ENCODE data around the gene NKIRAS1.

Gene NKIRAS1

GRCh38 chr3:23959135-23959900 is 42.5 kb upstream of the NKIRAS1 start:
- no peak for TF ChIP-seq CTCF (IDR thresholded peaks at IDR 0.05; ENCODE audit: borderline replicate concordance, insufficient read depth, low read depth, low read length)
- H3K4me3 ChIP-seq (ENCODE audit: low read depth, low read length): no peak overlapping the region

GRCh38 chr3:23956701-23957100 is 39.9 kb upstream of the NKIRAS1 start:
- H3K4me3 ChIP-seq (ENCODE audit: low read depth, low read length): no peak overlapping the region
- no peak for TF ChIP-seq CTCF (IDR thresholded peaks at IDR 0.05; ENCODE audit: borderline replicate concordance, insufficient read depth, low read depth, low read length)

- no peak for TF ChIP-seq CTCF (IDR thresholded peaks at IDR 0.05; ENCODE audit: borderline replicate concordance, insufficient read depth, low read depth, low read length)
- H3K4me3 ChIP-seq (ENCODE audit: low read depth, low read length): no peak overlapping the region
Observed at GRCh38 chr3:23954144-23954543, 37.4 kb upstream of the NKIRAS1 start.

GRCh38 chr3:23953523-23953922 is 36.7 kb upstream of the NKIRAS1 start:
- H3K4me3 ChIP-seq (ENCODE audit: low read depth, low read length): no peak overlapping the region
- TF ChIP-seq CTCF (IDR thresholded peaks at IDR 0.05; ENCODE audit: borderline replicate concordance, insufficient read depth, low read depth, low read length): no peak

GRCh38 chr3:23952646-23953045 is 35.9 kb upstream of the NKIRAS1 start:
- no peak overlapping the region for H3K4me3 ChIP-seq (ENCODE audit: low read depth, low read length)
- no peak for TF ChIP-seq CTCF (IDR thresholded peaks at IDR 0.05; ENCODE audit: borderline replicate concordance, insufficient read depth, low read depth, low read length)

GRCh38 chr3:23950293-23950692 is 33.5 kb upstream of the NKIRAS1 start:
- H3K4me3 ChIP-seq (ENCODE audit: low read depth, low read length): no peak overlapping the region
- no peak for TF ChIP-seq CTCF (IDR thresholded peaks at IDR 0.05; ENCODE audit: borderline replicate concordance, insufficient read depth, low read depth, low read length)

- no peak overlapping the region for H3K4me3 ChIP-seq (ENCODE audit: low read depth, low read length)
- TF ChIP-seq CTCF (IDR thresholded peaks at IDR 0.05; ENCODE audit: borderline replicate concordance, insufficient read depth, low read depth, low read length): no peak
Observed at GRCh38 chr3:23949784-23950183, 33.0 kb upstream of the NKIRAS1 start.
